PFSK-1 (cell line): ENCODE results near the gene COL5A2.

Experiments used
- POLR2AphosphoS5 ChIP-seq: IDR thresholded peaks from 2 replicates; pipeline ENCODE4 v1.6.1; 2012; ENCODE audit warnings: low read depth, mild to moderate bottlenecking, control low read depth, low read length, moderate library complexity
- TF ChIP-seq, protein P1 (sequence below), 2 experiments: IDR thresholded peaks; 2 replicates each; pipeline versions ENCODE4 v1.6.1 to v1.8.0; 2011 to 2012; ENCODE audit warnings: low read depth in 2 of 2, low read length in 2 of 2, control low read depth in 1 of 2, inconsistent platforms in 1 of 2, mild to moderate bottlenecking in 1 of 2, moderate library complexity in 1 of 2; ENCODE audit not compliant: insufficient read depth in 1 of 2

DNA sequence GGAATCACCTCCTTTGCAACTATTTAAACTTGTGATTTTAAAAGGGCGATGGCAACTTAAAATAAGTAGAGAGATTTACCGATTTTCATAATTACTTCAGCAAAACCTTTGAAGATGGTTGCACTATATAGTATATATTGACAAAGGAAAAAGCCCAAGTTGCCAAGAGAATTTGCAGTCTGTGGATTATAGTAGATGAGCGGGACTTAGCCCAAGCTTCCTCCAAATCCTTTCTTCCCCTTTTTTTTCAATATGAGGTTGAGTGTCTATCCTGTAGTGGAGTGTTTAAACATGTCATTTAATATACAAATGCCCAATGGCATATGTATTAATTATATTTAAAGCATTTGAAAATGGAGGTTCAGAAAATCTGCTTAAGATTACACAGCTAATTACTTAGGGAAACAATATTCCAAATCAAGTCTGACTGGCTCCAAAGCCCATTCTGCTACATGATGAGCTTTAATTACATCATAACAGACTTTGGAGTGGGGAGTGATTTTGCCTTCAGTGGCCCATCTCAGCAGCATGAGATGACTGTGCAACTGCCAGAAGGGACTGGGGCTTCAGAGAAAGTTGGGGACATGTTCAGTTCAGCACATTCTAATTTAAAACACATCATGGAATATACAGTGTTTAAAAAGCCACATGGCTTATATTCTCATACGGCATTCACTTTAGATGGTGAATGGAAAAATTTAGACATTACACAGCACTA is 132.2 kb downstream of the COL5A2 start:
- TF ChIP-seq POLR2AphosphoS5, result no peak
- TF ChIP-seq, protein P1, sequence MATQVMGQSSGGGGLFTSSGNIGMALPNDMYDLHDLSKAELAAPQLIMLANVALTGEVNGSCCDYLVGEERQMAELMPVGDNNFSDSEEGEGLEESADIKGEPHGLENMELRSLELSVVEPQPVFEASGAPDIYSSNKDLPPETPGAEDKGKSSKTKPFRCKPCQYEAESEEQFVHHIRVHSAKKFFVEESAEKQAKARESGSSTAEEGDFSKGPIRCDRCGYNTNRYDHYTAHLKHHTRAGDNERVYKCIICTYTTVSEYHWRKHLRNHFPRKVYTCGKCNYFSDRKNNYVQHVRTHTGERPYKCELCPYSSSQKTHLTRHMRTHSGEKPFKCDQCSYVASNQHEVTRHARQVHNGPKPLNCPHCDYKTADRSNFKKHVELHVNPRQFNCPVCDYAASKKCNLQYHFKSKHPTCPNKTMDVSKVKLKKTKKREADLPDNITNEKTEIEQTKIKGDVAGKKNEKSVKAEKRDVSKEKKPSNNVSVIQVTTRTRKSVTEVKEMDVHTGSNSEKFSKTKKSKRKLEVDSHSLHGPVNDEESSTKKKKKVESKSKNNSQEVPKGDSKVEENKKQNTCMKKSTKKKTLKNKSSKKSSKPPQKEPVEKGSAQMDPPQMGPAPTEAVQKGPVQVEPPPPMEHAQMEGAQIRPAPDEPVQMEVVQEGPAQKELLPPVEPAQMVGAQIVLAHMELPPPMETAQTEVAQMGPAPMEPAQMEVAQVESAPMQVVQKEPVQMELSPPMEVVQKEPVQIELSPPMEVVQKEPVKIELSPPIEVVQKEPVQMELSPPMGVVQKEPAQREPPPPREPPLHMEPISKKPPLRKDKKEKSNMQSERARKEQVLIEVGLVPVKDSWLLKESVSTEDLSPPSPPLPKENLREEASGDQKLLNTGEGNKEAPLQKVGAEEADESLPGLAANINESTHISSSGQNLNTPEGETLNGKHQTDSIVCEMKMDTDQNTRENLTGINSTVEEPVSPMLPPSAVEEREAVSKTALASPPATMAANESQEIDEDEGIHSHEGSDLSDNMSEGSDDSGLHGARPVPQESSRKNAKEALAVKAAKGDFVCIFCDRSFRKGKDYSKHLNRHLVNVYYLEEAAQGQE (IDR thresholded peaks at IDR 0.05; ENCODE audit: insufficient read depth in 1 of 2, low read depth in 2 of 2, low read length in 2 of 2), result no peak
